Uterus (tissue), 4 donors: ENCODE results near the gene GRK5. TPM values are rescaled to one million over a fixed set of nuclear protein-coding genes. Genes with fewer than 3 reads are reported as not detected.

ENCODE experiments used
- DNase-seq, 2 donors: peaks; one replicate each; pipeline ENCODE4 v3.0.0-alpha.2; 2019 to 2020
- H3K27ac ChIP-seq, 2 donors: fragments of 200-600 bp; sonication (generic); 1 replicate in 1 of 2; 2 replicates in 1 of 2; pipeline ENCODE4 v1.5.1; 2016 to 2018
- H3K27me3 ChIP-seq, 2 donors: fragments of 200-600 bp; sonication (generic); one replicate each; pipeline ENCODE4 v1.5.1; 2018 to 2019; ENCODE audit warnings: control low read depth in 1 of 2
- H3K36me3 ChIP-seq, 2 donors: fragments of 200-600 bp; sonication (generic); one replicate each; pipeline ENCODE4 v1.5.1; 2019; ENCODE audit warnings: control low read depth in 1 of 2
- H3K4me1 ChIP-seq, 2 donors: fragments of 200-600 bp; sonication (generic); one replicate each; pipeline ENCODE4 v1.5.1; 2018 to 2019; ENCODE audit warnings: control low read depth in 1 of 2
- H3K4me3 ChIP-seq, 2 donors: fragments of 200-600 bp; sonication (generic); 1 replicate in 1 of 2; 2 replicates in 1 of 2; pipeline ENCODE4 v1.5.1; 2018 to 2019; ENCODE audit warnings: mild to moderate bottlenecking in 1 of 2
- H3K9me3 ChIP-seq, 2 donors: fragments of 200-600 bp; sonication (generic); one replicate each; pipeline ENCODE4 v1.5.1; 2019; ENCODE audit warnings: control low read depth in 1 of 2
- POLR2A ChIP-seq, 2 donors: fragments of 450-650 bp; IDR thresholded peaks; one replicate each; pipeline ENCODE4 v1.6.1; 2016; ENCODE audit warnings: antibody characterized with exemption in 2 of 2, mild to moderate bottlenecking in 1 of 2, moderate library complexity in 1 of 2
- intact Hi-C: fragments of 100-400 bp; cut with DNase I; formaldehyde crosslinking; loops from one replicate; pipeline ENCODE4 v1.15.1; 2023; ENCODE audit warnings: low total_unique reads
- total RNA-seq, 4 donors: library from RNA; depleted of rRNA in 3 of 4; stranded (reverse); fragments of >200 nt in 3 of 4; gene quantifications; one replicate each; pipeline versions ENCODE4 v1.1.0 to v1.2.4, GENCODE V29; 2014 to 2023
- TF ChIP-seq, protein P1 (sequence below), 4 experiments: fragments of 200-600 bp in 2 of 4; fragments of 450-650 bp in 2 of 4; sonication (generic) in 2 of 4; IDR thresholded peaks; one replicate each; pipeline ENCODE4 v1.5.1; 2016 to 2019; ENCODE audit warnings: antibody characterized with exemption in 4 of 4, mild to moderate bottlenecking in 2 of 4, moderate library complexity in 1 of 4
- donor health status: DM: yes; HTN: yes; CAD: no.

GRK5 gene
- total RNA-seq, 4 donors from 2014 or later = 11.6 to 34.6 (median 14.1) TPM

DNA sequence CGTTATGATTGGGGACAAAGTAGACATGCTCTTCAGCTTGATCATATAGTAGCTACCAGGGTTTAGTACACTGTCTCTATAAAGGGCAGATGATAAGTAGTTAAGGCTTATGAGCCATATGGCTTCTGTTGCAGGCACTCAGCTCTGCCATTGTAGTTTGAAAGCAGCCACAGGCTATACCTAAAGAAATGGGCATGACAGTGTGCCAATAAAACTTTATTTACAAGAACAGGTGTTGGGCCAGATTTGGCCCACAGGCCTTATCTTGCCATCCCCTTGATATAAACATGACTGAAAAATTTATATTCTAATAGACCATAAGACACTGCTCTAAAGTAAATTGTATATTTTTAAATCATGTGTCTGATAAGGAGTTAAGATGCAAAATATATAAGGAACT, 36.6 kb downstream of the GRK5 start:
- intact Hi-C loops = no loop called here
- Histone ChIP-seq H3K27me3 (no peaks in the 10 kb centered on the region), H3K27ac (peak overlapping the region; percentile 69 to 83)

DNA sequence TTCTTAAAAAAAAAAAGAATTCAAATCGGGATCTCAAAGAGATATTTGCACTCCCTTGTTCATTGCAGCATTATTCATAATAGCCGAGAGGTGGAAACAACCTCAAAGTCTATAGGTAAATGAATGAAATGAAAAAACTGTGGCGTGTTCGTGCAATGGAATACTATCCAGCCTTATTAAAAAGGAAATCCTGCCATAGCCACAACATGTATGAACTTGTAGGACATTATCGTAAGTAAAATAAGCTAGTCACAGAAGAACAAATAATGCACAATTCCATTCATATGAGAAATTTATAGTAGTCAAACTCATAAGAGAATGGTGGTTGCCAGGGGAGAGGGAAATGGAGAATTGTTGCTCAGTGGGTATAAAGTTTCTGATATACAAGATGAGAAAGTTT, 37.9 kb downstream of the GRK5 start:
- DNase-seq = no peak
- intact Hi-C loops = no loop called here
- Histone ChIP-seq H3K9me3 (no peaks in the 10 kb centered on the region), H3K36me3 (no peaks in the 10 kb centered on the region), H3K27ac (no peak overlapping the region), H3K4me3 (no peak overlapping the region), H3K27me3 (no peaks in the 10 kb centered on the region), H3K4me1 (peaks cover 21 to 24% of the 10 kb centered on the region in 2 donors)
- no peak for TF ChIP-seq POLR2A (IDR thresholded peaks at IDR 0.05)
- TF ChIP-seq, protein P1, sequence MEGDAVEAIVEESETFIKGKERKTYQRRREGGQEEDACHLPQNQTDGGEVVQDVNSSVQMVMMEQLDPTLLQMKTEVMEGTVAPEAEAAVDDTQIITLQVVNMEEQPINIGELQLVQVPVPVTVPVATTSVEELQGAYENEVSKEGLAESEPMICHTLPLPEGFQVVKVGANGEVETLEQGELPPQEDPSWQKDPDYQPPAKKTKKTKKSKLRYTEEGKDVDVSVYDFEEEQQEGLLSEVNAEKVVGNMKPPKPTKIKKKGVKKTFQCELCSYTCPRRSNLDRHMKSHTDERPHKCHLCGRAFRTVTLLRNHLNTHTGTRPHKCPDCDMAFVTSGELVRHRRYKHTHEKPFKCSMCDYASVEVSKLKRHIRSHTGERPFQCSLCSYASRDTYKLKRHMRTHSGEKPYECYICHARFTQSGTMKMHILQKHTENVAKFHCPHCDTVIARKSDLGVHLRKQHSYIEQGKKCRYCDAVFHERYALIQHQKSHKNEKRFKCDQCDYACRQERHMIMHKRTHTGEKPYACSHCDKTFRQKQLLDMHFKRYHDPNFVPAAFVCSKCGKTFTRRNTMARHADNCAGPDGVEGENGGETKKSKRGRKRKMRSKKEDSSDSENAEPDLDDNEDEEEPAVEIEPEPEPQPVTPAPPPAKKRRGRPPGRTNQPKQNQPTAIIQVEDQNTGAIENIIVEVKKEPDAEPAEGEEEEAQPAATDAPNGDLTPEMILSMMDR (IDR thresholded peaks at IDR 0.05) = no peak

More for the DNA sequence above, 36.6 kb downstream of the GRK5 start:
- H3K4me3 ChIP-seq = no peak overlapping the region
- peaks cover 12 to 20% of the 10 kb centered on the region in 2 donors for H3K4me1 ChIP-seq
- H3K36me3 ChIP-seq = no peaks in the 10 kb centered on the region
- TF ChIP-seq, protein P1 (IDR thresholded peaks at IDR 0.05) = no peak
- no peak for TF ChIP-seq POLR2A (IDR thresholded peaks at IDR 0.05)
- no peaks in the 10 kb centered on the region for H3K9me3 ChIP-seq
- DNase-seq = no peak

DNA sequence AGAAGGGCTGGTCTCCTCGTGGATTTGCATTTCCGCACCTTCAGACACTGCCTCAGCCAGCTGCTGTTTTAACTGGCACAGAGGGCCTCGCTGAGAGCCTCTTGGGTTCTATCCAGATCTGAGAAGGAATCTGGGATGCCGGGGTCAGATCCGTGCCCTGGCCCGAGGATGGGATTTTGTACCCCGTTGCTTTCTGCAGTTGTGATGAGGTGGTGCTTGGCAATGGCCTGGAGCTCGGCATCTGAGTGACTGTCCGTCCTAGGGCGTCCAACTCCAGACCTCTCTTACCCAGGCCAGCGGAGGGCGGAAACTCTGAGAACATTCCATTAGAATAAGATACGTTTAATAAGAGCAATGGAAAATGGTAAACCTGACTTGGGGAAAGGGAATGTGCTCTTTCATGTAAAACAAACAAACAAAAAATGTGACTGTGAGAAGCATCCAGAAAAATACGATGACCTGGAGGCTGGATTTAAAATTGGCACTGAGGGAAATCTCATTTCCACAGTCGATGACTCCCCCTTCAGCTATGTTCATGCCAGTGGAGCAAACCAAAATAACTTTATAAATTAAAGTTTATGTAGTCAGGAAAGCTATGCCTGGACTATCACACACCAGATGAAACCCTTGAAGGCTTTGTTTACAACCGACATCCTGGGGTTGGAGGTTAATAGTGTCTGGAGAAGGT, 39.6 kb downstream of the GRK5 start:
- peak; percentile 38 to 66 for DNase-seq
- Histone ChIP-seq H3K9me3 (no peaks in the 10 kb centered on the region), H3K27me3 (no peaks in the 10 kb centered on the region), H3K4me1 (peaks cover 35 to 36% of the 10 kb centered on the region in 2 donors), H3K36me3 (no peaks in the 10 kb centered on the region), H3K4me3 (no peak overlapping the region), H3K27ac (peak overlapping the region; percentile 92 to 96)
- TF ChIP-seq, protein P1 (IDR thresholded peaks at IDR 0.05) = peak in 1 of 4 experiments; percentile 3
- TF ChIP-seq POLR2A (IDR thresholded peaks at IDR 0.05) = no peak
- intact Hi-C loops = no loop called here

DNA sequence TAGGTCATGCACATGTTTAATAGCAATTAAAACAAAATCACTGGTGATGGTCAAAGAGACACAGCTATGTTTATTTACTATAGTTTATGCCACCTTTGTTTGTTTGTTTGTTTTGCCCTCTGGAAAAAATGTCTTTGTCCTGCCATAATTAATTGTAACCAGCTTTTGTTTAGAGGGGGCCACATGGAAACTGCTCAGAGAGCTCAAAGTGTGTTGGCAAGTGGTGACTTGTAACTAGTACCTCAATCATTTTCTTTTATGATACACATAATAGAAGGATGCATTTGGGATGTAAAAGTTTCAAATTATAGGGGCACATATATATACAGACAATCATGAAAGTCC, 40.2 kb downstream of the GRK5 start:
- H3K27ac ChIP-seq = peak overlapping the region; percentile 92 to 96
- peaks cover 40 to 41% of the 10 kb centered on the region in 2 donors for H3K4me1 ChIP-seq
- H3K27me3 ChIP-seq = no peaks in the 10 kb centered on the region
- TF ChIP-seq, protein P1 (IDR thresholded peaks at IDR 0.05) = no peak
- no peak for TF ChIP-seq POLR2A (IDR thresholded peaks at IDR 0.05)
- intact Hi-C loops = no loop called here
- no peak overlapping the region for H3K4me3 ChIP-seq
- no peaks in the 10 kb centered on the region for H3K36me3 ChIP-seq
- H3K9me3 ChIP-seq = no peaks in the 10 kb centered on the region
- no peak for DNase-seq

DNA sequence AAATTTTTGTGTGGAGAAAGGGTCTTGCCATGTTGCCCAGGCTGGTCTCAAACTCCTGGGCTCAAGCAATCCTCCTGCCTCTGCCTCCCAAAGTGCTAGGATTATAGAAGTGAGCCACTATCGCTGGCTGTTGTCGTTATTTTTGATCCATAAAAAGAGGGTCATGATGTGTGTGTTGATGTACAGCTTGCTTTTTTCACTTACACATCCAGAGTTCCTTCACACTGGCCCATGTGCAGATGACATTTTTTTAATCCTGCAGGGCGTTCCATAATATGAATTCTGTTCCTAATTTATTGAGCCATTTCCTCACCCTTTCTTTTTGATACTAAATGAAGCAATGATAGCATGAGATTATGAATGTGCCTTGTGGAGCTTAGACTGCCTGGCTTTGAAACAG, 40.8 kb downstream of the GRK5 start:
- H3K4me1 ChIP-seq = peaks cover 42 to 48% of the 10 kb centered on the region in 2 donors
- DNase-seq = no peak

More for the DNA sequence above, 40.8 kb downstream of the GRK5 start:
- TF ChIP-seq, protein P1 (IDR thresholded peaks at IDR 0.05) = no peak
- TF ChIP-seq POLR2A (IDR thresholded peaks at IDR 0.05) = no peak
- peak overlapping the region; percentile 92 to 96 for H3K27ac ChIP-seq
- H3K36me3 ChIP-seq = no peaks in the 10 kb centered on the region
- H3K9me3 ChIP-seq = no peaks in the 10 kb centered on the region
- no peak overlapping the region for H3K4me3 ChIP-seq
- intact Hi-C loops = no loop called here
- H3K27me3 ChIP-seq = no peaks in the 10 kb centered on the region
